MCF 10A (cell line): ENCODE results near the gene TMEM132E. TPM values are rescaled to one million over a fixed set of nuclear protein-coding genes. Genes with fewer than 3 reads are reported as not detected.

ENCODE experiments used
- BruUV-seq: library from RNA; stranded (reverse); fragments of 400-500 nt; replicated peaks from 2 replicates; lab custom pipeline; 2021; lab: Mats Ljungman, UMichigan
- CTCF ChIA-PET: fragments of 300-600 bp; sonication (Branson Sonifier 250); formaldehyde crosslinking; extraction: SDS; loops from one replicate; lab custom pipeline; 2021; ENCODE audit warnings: antibody characterized with exemption, inconsistent platforms; lab: Yijun Ruan, JAX
- POLR2A ChIA-PET: fragments of 300-600, 350-650 bp; sonication (Branson Sonifier 250); formaldehyde crosslinking; extraction: SDS; loops from one replicate; lab custom pipeline; 2020; ENCODE audit warnings: antibody characterized with exemption, inconsistent platforms; lab: Yijun Ruan, JAX
- DNase-seq: peaks from one replicate; pipeline ENCODE4 v3.0.0-alpha.2; 2018; ENCODE audit not compliant: unreplicated experiment
- H3K27ac Mint-ChIP-seq: one replicate; pipeline ENCODE4 v1.8.0; 2022; ENCODE audit warnings: mild to moderate bottlenecking, low read depth, mixed read lengths; ENCODE audit not compliant: unreplicated experiment
- H3K27me3 Mint-ChIP-seq: one replicate; pipeline ENCODE4 v1.8.0; 2022; ENCODE audit warnings: mixed read lengths; ENCODE audit not compliant: insufficient read depth, unreplicated experiment
- H3K36me3 Mint-ChIP-seq: one replicate; pipeline ENCODE4 v1.8.0; 2022; ENCODE audit warnings: mild to moderate bottlenecking, moderate library complexity, mixed read lengths; ENCODE audit not compliant: insufficient read depth, unreplicated experiment
- H3K4me1 Mint-ChIP-seq: one replicate; pipeline ENCODE4 v1.8.0; 2022; ENCODE audit warnings: mixed read lengths; ENCODE audit not compliant: insufficient read depth, unreplicated experiment
- H3K4me3 Mint-ChIP-seq: one replicate; pipeline ENCODE4 v1.8.0; 2022; ENCODE audit warnings: mild to moderate bottlenecking, moderate library complexity, mixed read lengths; ENCODE audit not compliant: unreplicated experiment
- H3K9me3 Mint-ChIP-seq: one replicate; pipeline ENCODE4 v1.8.0; 2022; ENCODE audit warnings: mixed read lengths; ENCODE audit not compliant: unreplicated experiment
- intact Hi-C: fragments of 100-400 bp; cut with micrococcal nuclease; formaldehyde crosslinking; loops from 2 replicates; pipeline ENCODE4 v1.14.1; 2022
- total RNA-seq: library from RNA; stranded (reverse); gene quantifications from 2 replicates; pipeline ENCODE4 v1.2.3, GENCODE V29; 2022
- TF ChIP-seq, protein P1 (sequence below): fragments of 200-600 bp; IDR thresholded peaks from one replicate; pipeline ENCODE4 v1.8.0; 2022; ENCODE audit warnings: antibody characterized with exemption, mild to moderate bottlenecking; ENCODE audit not compliant: unreplicated experiment

TMEM132E gene
- total RNA-seq, 1 experiment from 2014 or later, result not detected

DNA sequence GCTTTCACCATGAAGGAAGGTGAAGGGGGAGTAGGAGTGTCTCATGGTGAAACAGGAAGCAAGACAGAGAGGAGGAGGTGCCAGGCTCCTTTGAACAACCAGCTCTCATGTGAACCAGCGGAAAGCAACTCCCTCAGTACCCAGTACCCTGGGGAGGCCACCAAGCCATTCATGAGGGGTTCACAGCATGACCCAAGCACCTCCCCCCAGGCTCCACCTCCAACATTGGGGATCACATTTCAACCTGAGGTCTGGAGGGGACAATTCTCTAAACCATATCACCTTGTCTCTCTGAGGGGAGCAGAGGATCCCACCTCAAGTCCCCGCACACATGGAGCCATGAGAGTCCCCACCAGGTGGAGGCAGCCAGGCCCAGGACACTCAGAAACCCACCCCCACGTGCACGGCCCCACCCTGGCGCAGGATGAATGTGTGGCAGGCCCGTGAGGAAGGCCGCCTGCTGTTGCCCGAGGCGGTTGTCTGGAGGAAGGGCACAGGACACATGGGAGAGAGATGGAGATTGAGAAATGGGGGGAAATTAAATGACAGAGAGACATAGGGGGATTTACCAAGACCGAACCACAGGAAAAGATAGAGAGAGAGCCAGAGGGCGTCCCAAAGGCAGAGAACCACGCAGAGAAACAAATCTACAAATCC is 85.9 kb downstream of the TMEM132E start:
- ChIA-PET POLR2A (no interaction called here), CTCF (interaction anchor here (0.6 to 1.2 kb wide), 2 partner anchors 9 to 821 kb away, joined by 3 to 4 read pairs; no protein-coding TSS in a partner anchor)
- Mint-ChIP-seq H3K9me3 (peaks cover 24% of the 10 kb centered on the region), H3K27ac (no peak overlapping the region), H3K4me3 (no peak overlapping the region), H3K4me1 (no peaks in the 10 kb centered on the region), H3K27me3 (no peaks in the 10 kb centered on the region), H3K36me3 (no peaks in the 10 kb centered on the region)
- no peak for DNase-seq
- TF ChIP-seq, protein P1, sequence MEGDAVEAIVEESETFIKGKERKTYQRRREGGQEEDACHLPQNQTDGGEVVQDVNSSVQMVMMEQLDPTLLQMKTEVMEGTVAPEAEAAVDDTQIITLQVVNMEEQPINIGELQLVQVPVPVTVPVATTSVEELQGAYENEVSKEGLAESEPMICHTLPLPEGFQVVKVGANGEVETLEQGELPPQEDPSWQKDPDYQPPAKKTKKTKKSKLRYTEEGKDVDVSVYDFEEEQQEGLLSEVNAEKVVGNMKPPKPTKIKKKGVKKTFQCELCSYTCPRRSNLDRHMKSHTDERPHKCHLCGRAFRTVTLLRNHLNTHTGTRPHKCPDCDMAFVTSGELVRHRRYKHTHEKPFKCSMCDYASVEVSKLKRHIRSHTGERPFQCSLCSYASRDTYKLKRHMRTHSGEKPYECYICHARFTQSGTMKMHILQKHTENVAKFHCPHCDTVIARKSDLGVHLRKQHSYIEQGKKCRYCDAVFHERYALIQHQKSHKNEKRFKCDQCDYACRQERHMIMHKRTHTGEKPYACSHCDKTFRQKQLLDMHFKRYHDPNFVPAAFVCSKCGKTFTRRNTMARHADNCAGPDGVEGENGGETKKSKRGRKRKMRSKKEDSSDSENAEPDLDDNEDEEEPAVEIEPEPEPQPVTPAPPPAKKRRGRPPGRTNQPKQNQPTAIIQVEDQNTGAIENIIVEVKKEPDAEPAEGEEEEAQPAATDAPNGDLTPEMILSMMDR, result no peak
- intact Hi-C loops, result no loop called here
- BruUV-seq, result no TSS peak

DNA sequence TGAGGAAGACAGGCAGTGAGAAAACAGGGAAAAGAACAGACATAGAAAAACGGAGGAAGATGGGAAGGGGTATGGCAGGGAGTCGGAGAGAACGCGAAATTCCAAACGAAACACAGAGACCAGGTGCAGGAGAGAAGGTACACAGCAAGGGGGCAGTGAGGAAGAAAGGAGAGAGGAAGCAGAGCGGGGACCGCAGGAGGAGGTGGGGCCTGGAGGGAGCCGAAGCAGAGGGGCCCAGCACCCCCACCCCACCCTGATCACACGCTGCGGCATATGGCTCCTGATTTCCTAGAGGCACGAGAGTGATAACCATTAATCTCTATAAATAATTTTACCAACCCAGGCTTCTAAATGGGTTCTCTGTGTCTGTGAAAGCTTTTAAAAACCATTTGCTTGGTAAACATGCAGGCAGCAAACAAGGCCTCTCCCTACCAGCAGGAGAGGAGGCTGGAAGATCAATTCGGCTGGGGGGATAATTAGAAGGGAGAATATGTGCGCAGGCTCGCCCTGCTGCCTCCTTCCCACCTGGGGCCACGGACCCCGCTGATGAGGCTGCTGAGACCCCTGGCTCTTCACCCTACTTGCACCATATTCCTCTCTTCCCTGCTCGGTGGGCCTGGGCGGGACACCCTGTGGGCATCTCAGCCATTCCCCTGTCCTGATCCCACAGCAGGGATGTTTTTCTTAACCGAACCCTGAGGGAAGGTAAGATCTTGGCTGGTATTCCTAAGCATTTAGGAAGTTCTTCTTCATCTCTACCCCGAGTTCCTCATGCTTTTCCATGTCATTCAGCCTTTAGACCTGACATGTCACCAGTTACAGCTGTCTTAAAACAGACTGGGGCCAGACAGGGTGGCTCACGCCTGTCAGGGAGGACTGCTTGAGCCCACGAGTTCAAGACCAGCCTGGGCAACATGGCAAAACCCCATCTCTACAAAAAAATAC is 86.7 kb downstream of the TMEM132E start:
- TF ChIP-seq, protein P1, result no peak
- POLR2A ChIA-PET, result no interaction called here
- CTCF ChIA-PET, result no interaction called here
- no peaks in the 10 kb centered on the region for H3K27me3 Mint-ChIP-seq
- H3K36me3 Mint-ChIP-seq, result no peaks in the 10 kb centered on the region
- H3K4me3 Mint-ChIP-seq, result no peak overlapping the region
- peaks cover 25% of the 10 kb centered on the region for H3K9me3 Mint-ChIP-seq
- DNase-seq, result no peak
- no peaks in the 10 kb centered on the region for H3K4me1 Mint-ChIP-seq
- BruUV-seq, result no TSS peak
- intact Hi-C loops, result no loop called here
- no peak overlapping the region for H3K27ac Mint-ChIP-seq

DNA sequence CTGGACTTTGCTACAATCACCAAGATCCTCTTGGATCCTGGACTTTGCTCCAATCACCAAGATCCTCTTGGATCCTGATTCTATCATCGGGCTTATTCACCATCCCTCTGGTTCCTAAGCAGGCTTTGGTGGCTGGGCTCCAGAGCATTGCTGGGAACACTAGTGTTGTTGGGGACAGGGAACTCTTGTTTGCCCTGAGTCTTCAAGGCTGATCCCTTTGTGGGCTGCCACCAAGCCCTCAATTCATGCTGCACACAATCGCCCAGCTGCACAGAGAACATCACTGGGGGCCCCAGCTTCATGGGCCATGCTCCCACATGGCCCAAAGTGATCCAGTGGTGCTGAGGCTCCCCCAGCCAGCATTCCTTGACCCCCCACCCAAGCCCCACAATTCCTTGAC is 88.3 kb downstream of the TMEM132E start:
- no TSS peak for BruUV-seq
- ChIA-PET CTCF (no interaction called here), POLR2A (no interaction called here)
- Mint-ChIP-seq H3K27me3 (no peaks in the 10 kb centered on the region), H3K36me3 (no peaks in the 10 kb centered on the region), H3K4me3 (no peak overlapping the region), H3K27ac (no peak overlapping the region), H3K4me1 (no peaks in the 10 kb centered on the region), H3K9me3 (peaks cover 35% of the 10 kb centered on the region)
- TF ChIP-seq, protein P1, result no peak
- DNase-seq, result no peak
- intact Hi-C loops, result no loop called here

DNA sequence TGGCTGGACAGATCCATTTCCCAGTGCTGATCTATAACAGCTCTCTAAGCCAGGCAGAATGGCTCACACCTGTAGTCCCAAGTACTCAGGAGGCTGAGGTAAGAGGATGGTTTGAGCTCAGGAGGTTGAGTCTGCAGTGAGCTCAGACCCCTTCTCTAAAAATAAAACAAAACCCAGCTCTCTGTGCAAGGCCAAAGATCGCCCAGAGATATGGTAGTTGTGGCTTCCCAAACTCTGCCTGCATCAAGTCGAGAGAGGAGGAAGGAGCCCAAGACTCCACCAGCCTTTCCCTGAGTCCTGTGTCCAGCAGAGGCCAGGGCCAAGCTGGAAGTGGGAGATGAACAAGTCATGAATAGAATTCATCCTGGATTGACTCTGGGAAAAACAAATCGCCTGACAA is 88.8 kb downstream of the TMEM132E start:
- CTCF ChIA-PET, result no interaction called here
- H3K27ac Mint-ChIP-seq, result no peak overlapping the region

More for the DNA sequence above, 88.8 kb downstream of the TMEM132E start:
- Mint-ChIP-seq H3K36me3 (no peaks in the 10 kb centered on the region), H3K4me3 (no peak overlapping the region), H3K9me3 (peaks cover 39% of the 10 kb centered on the region), H3K27me3 (no peaks in the 10 kb centered on the region), H3K4me1 (no peaks in the 10 kb centered on the region)
- intact Hi-C loops, result no loop called here
- TF ChIP-seq, protein P1, result no peak
- BruUV-seq, result no TSS peak
- no peak for DNase-seq
- POLR2A ChIA-PET, result no interaction called here
